DMS 273 treated with DMSO at 0.1 percent for 48 hours (cell line): ENCODE data around the gene SLC17A1.
"Not testable (repeated sequence)": the region's sequence is repeated elsewhere in the genome, so short reads cannot be mapped to it uniquely, and the experiment has no call there.

Experiments used
- DNase-seq: peaks from one replicate; lab custom pipeline; 2025; lab: John Stamatoyannopoulos, UW

The SLC17A1 gene

GRCh38 chr6:25756382-25757363 lies 75.2 kb downstream of the SLC17A1 start:
- DNase-seq = no peak

GRCh38 chr6:25755483-25755882 lies 76.4 kb downstream of the SLC17A1 start:
- no peak for DNase-seq

DNA sequence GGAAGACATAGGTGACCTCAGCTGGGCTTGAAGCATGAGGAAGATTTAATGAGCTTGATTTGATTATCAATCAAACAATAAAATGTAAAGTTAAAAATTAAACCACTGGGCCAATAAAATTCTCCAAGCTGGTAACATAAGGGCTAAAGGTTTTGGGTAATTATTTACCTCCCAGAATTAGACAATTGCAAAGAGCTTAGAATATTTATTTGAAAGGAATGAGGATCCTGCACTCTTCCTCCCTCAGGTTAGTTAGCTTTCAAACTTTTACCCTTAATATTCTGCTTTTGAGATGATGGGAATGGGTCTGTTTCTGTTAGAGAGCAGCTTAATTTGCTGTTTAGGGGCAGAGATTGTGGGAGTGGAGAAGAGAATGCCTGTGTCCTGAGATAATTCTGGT lies 77.3 kb downstream of the SLC17A1 start, which contains the start of gene SLC17A4:
Gene SLC17A4, plus strand, starts transcription at position 208 of the 400 bp plus-strand sequence. CDS start 7,221 bp downstream, outside the sequence.
- no peak for DNase-seq

- DNase-seq = no peak
Measured at GRCh38 chr6:25753079-25753478, 78.8 kb downstream of the SLC17A1 start.

GRCh38 chr6:25750906-25751305 lies 80.9 kb downstream of the SLC17A1 start:
- no peak for DNase-seq

DNA sequence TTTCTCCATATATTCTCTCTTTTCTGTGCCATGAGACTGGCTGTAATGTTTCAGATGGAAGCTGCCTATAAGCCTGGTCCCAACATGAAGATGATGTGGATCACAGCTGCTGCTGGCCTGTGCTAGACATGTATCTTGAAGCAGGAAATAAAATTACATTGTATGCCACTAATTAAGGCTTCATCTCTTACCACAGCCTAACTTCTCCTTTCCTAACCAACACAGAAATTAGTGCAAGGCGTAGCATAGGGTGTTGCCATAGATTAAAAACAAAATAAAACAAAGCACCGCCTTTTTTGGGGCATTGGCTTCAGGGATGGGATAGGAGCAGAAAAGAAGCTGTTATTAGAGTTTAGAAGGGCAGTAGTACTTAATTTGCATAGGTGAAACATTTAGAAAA lies 82.0 kb downstream of the SLC17A1 start:
- DNase-seq = no peak

DNA sequence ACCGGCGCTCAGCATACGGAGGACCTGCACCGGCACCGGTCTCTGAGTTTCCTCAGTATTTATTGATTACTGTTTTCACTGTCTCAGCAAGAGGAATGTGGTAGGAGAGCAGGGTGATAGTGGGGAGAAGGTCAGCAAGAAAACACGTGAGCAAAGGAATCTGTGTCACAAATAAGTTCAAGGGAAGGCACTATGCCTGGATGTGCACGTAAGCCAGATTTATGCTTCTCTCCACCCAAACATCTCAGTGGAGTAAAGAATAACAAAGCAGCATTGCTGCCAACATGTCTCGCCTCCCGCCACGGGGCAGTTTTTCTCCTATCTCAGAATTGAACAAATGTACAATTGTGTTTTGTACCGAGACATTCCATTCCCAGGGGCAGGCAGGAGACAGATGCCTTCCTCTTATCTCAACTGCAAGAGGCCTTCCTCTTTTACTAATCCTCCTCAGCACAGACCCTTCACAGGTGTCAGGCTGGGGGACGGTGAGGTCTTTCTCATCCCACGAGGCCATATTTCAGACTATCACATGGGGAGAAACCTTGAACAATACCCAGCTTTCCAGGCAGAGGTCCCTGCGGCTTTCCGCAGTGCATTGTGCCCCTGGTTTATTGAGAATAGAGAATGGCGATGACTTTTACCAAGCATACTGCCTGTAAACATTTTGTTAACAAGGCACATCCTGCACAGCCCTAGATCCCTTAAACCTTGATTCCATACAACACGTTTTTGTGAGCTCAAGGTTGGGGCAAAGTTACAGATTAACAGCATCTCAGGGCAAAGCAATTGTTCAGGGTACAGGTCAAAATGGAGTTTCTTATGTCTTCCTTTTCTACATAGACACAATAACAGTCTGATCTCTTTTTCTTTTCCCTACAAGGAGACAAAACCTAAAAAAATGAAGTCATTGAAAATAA lies 83.0 kb downstream of the SLC17A1 start:
- not testable (repeated sequence) for DNase-seq

DNA sequence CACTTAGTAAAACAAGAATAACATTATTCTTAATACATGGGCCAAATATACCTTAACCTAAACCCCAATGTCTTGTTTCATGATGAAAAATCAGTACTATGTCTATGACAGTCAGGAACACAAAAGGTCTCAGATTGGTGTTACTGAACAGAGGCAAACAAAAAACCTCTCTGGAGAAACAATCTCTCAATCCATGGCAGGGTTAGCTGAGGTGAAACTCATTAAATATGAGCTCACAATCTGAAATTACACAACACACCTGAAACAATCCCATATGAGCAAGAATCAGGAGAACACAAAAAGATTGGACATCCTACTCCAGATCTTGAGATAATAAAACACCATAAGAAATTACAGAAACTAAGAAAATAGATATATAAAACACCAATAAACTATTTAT lies 83.8 kb downstream of the SLC17A1 start:
- DNase-seq = no peak

GRCh38 chr6:25747477-25747876 lies 84.4 kb downstream of the SLC17A1 start:
- no peak for DNase-seq

- no peak for DNase-seq
Measured at GRCh38 chr6:25746968-25747367, 84.9 kb downstream of the SLC17A1 start.

- no peak for DNase-seq
Measured at GRCh38 chr6:25745836-25746235, 86.0 kb downstream of the SLC17A1 start.

DNA sequence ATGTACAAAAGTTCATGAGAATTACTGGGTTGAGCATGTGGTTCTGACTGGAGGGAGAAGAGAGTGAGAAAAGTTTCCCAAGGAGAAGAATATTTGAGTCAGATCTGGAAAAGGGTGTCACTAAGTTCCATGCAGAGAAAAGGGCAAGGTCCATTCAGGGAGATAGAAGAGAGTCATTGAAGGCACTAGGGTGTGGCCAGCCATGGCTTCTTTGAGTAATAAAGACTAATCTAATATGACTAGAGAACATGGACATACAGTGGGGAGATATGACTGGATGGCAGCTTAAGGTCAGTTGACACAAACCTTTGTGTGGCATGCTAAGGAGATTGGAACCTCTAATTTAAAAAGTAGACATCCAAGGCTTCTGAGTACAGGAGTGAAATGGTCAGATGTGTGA lies 88.0 kb downstream of the SLC17A1 start:
- DNase-seq = no peak

DNA sequence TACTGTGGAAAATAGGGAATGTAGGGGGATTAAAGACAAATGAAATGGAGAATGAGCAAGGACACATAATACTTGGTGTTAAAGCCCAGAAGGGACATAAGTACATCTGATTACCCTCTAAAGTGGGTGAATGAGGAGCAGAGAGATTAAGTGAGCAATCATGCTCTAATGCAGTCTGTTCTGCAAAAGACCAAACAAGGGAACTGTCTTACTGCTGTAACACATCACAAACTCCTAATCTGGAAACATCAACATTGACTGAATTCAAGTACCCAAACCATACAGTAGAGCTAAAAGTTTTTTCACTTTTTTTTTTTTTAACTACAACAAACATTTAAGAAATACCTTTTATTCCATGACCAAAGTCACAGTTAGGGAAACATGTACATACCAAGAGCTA lies 96.6 kb downstream of the SLC17A1 start:
- no peak for DNase-seq
